Measurements from ENCODE around the gene TRAIP. TPM values are rescaled to one million over a fixed set of nuclear protein-coding genes. Genes with fewer than 3 reads are reported as not detected.

TRAIP gene
- total RNA-seq, 1 donor from 2014 or later: 2.6 TPM

- H3K27me3 ChIP-seq (ENCODE audit: control insufficient read depth in 3 of 3, insufficient read depth in 3 of 3, low read length in 3 of 3): no peaks in the 10 kb centered on the region
- H3K4me3 ChIP-seq (ENCODE audit: low read length in 3 of 3): no peak overlapping the region
- no peak overlapping the region for H3K9ac ChIP-seq (ENCODE audit: low read depth in 1 of 3, low read length in 3 of 3)
- no peaks in the 10 kb centered on the region for H3K4me1 ChIP-seq (ENCODE audit: control insufficient read depth in 3 of 3, insufficient read depth in 3 of 3, low read length in 3 of 3)
- no peaks in the 10 kb centered on the region for H3K9me3 ChIP-seq (ENCODE audit: control insufficient read depth in 3 of 3, low read length in 3 of 3)
- H3K36me3 ChIP-seq (ENCODE audit: control insufficient read depth in 3 of 3, insufficient read depth in 3 of 3, low read length in 3 of 3): no peaks in the 10 kb centered on the region
- no peak overlapping the region for H3K27ac ChIP-seq (ENCODE audit: low read depth, low read length)
Measured at GRCh38 chr3:49794926-49795905, 61.1 kb downstream of the TRAIP start.

- no peak overlapping the region for H3K4me3 ChIP-seq (ENCODE audit: low read length in 3 of 3)
- no peak overlapping the region for H3K9ac ChIP-seq (ENCODE audit: low read depth in 1 of 3, low read length in 3 of 3)
- no peaks in the 10 kb centered on the region for H3K4me1 ChIP-seq (ENCODE audit: control insufficient read depth in 3 of 3, insufficient read depth in 3 of 3, low read length in 3 of 3)
- H3K36me3 ChIP-seq (ENCODE audit: control insufficient read depth in 3 of 3, insufficient read depth in 3 of 3, low read length in 3 of 3): no peaks in the 10 kb centered on the region
- no peak overlapping the region for H3K27ac ChIP-seq (ENCODE audit: low read depth, low read length)
- H3K9me3 ChIP-seq (ENCODE audit: control insufficient read depth in 3 of 3, low read length in 3 of 3): no peaks in the 10 kb centered on the region
- no peaks in the 10 kb centered on the region for H3K27me3 ChIP-seq (ENCODE audit: control insufficient read depth in 3 of 3, insufficient read depth in 3 of 3, low read length in 3 of 3)
Measured at GRCh38 chr3:49794431-49794830, 61.9 kb downstream of the TRAIP start.

DNA sequence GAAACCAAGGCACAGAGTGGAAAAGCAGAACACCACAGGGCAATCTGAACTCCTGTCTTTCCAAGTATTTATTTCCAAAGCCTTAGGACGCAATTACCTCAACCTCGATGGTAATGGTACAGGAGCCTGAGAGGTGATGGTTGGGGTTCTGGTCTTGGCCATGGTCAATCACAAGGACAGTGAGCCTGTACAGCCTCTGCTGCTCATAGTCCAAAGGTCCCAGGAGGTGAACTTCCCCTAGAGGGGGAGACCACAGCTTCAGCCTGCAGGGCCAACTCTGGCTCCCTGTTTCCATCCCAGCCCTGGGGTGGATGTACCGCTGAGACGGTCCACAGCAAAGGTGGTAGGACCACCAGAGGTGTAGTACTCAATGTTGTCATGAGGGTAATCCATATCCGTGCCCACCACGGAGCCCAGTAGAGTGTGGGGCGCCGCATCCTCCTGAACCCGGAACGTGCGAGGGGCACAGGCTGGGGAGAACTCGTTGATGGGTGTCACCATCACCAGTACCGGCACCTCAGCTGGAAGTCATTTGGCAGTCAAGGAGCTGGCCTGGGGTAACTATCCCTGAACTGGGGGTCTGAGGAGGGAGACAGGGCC, 62.8 kb downstream of the TRAIP start:
- Histone ChIP-seq H3K27me3 (ENCODE audit: control insufficient read depth in 3 of 3, insufficient read depth in 3 of 3, low read length in 3 of 3) (no peaks in the 10 kb centered on the region), H3K4me1 (ENCODE audit: control insufficient read depth in 3 of 3, insufficient read depth in 3 of 3, low read length in 3 of 3) (no peaks in the 10 kb centered on the region), H3K27ac (ENCODE audit: low read depth, low read length) (no peak overlapping the region), H3K9ac (ENCODE audit: low read depth in 1 of 3, low read length in 3 of 3) (no peak overlapping the region), H3K4me3 (ENCODE audit: low read length in 3 of 3) (no peak overlapping the region), H3K36me3 (ENCODE audit: control insufficient read depth in 3 of 3, insufficient read depth in 3 of 3, low read length in 3 of 3) (no peaks in the 10 kb centered on the region), H3K9me3 (ENCODE audit: control insufficient read depth in 3 of 3, low read length in 3 of 3) (no peaks in the 10 kb centered on the region)

- H3K9me3 ChIP-seq (ENCODE audit: control insufficient read depth in 3 of 3, low read length in 3 of 3): no peaks in the 10 kb centered on the region
- H3K4me3 ChIP-seq (ENCODE audit: low read length in 3 of 3): no peak overlapping the region
- no peaks in the 10 kb centered on the region for H3K4me1 ChIP-seq (ENCODE audit: control insufficient read depth in 3 of 3, insufficient read depth in 3 of 3, low read length in 3 of 3)
- no peak overlapping the region for H3K9ac ChIP-seq (ENCODE audit: low read depth in 1 of 3, low read length in 3 of 3)
- H3K27ac ChIP-seq (ENCODE audit: low read depth, low read length): no peak overlapping the region
- H3K36me3 ChIP-seq (ENCODE audit: control insufficient read depth in 3 of 3, insufficient read depth in 3 of 3, low read length in 3 of 3): no peaks in the 10 kb centered on the region
- H3K27me3 ChIP-seq (ENCODE audit: control insufficient read depth in 3 of 3, insufficient read depth in 3 of 3, low read length in 3 of 3): no peaks in the 10 kb centered on the region
Measured at GRCh38 chr3:49792371-49793150, 63.8 kb downstream of the TRAIP start.

DNA sequence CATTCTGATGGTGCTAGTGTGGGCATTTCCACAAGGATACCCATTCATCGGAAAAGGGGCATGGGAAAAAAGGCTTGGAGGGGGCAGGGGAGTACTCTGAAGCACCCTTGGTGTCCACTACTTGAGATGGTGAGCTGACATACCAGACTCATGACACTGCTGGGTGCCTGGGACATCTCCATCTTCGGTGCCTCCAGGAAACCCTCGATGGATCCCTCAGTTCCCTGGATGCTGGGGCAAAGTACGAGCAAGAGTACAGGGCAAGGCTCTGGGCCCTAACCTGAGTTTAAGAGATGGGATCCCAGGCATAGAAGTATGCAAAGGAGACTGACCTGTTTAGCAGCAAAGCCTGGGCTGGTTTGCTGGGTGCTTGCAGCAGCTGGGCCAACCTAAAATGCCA, 64.8 kb downstream of the TRAIP start:
- Histone ChIP-seq H3K27me3 (ENCODE audit: control insufficient read depth in 3 of 3, insufficient read depth in 3 of 3, low read length in 3 of 3) (no peaks in the 10 kb centered on the region), H3K9me3 (ENCODE audit: control insufficient read depth in 3 of 3, low read length in 3 of 3) (no peaks in the 10 kb centered on the region), H3K27ac (ENCODE audit: low read depth, low read length) (no peak overlapping the region), H3K36me3 (ENCODE audit: control insufficient read depth in 3 of 3, insufficient read depth in 3 of 3, low read length in 3 of 3) (no peaks in the 10 kb centered on the region), H3K9ac (ENCODE audit: low read depth in 1 of 3, low read length in 3 of 3) (no peak overlapping the region), H3K4me3 (ENCODE audit: low read length in 3 of 3) (no peak overlapping the region), H3K4me1 (ENCODE audit: control insufficient read depth in 3 of 3, insufficient read depth in 3 of 3, low read length in 3 of 3) (peaks cover 6 to 9% (median 8%) of the 10 kb centered on the region in 3 donors)

- Histone ChIP-seq H3K36me3 (ENCODE audit: control insufficient read depth in 3 of 3, insufficient read depth in 3 of 3, low read length in 3 of 3) (peaks cover 0 to under 1% (median 0%) of the 10 kb centered on the region in 3 donors), H3K9me3 (ENCODE audit: control insufficient read depth in 3 of 3, low read length in 3 of 3) (no peaks in the 10 kb centered on the region), H3K4me1 (ENCODE audit: control insufficient read depth in 3 of 3, insufficient read depth in 3 of 3, low read length in 3 of 3) (peaks cover 6 to 9% (median 8%) of the 10 kb centered on the region in 3 donors), H3K27me3 (ENCODE audit: control insufficient read depth in 3 of 3, insufficient read depth in 3 of 3, low read length in 3 of 3) (no peaks in the 10 kb centered on the region), H3K4me3 (ENCODE audit: low read length in 3 of 3) (no peak overlapping the region), H3K9ac (ENCODE audit: low read depth in 1 of 3, low read length in 3 of 3) (no peak overlapping the region), H3K27ac (ENCODE audit: low read depth, low read length) (no peak overlapping the region)
Measured at GRCh38 chr3:49790626-49791411, 65.5 kb downstream of the TRAIP start.

DNA sequence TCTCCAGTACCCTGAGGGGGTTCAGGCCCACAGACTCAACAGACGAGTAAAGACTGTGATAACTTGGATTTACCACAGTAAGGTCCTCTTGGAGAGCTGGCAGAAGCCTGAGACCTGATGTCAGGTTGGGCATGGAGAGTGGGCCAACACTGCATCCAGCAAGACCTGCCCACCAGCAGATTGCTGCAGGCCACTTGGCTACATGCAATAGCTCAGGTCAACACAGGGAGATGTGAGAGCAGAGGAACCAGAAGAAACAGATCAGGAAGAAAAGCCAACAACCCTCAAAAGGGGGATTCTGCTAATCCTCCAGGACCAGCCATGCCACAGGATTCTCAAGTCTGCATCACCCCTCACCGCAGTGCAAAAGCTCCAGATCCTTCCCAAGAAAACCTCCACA, 68.3 kb downstream of the TRAIP start:
- Histone ChIP-seq H3K27ac (ENCODE audit: low read depth, low read length) (no peak overlapping the region), H3K9me3 (ENCODE audit: control insufficient read depth in 3 of 3, low read length in 3 of 3) (no peaks in the 10 kb centered on the region)

GRCh38 chr3:49787536-49787935, 68.8 kb downstream of the TRAIP start:
- Histone ChIP-seq H3K27ac (ENCODE audit: low read depth, low read length) (peak overlapping the region; percentile 89), H3K36me3 (ENCODE audit: control insufficient read depth in 3 of 3, insufficient read depth in 3 of 3, low read length in 3 of 3) (peaks cover 0 to 2% (median under 1%) of the 10 kb centered on the region in 3 donors), H3K4me1 (ENCODE audit: control insufficient read depth in 3 of 3, insufficient read depth in 3 of 3, low read length in 3 of 3) (peaks cover 14 to 21% (median 18%) of the 10 kb centered on the region in 3 donors), H3K9ac (ENCODE audit: low read depth in 1 of 3, low read length in 3 of 3) (no peak overlapping the region), H3K4me3 (ENCODE audit: low read length in 3 of 3) (no peak overlapping the region), H3K27me3 (ENCODE audit: control insufficient read depth in 3 of 3, insufficient read depth in 3 of 3, low read length in 3 of 3) (no peaks in the 10 kb centered on the region), H3K9me3 (ENCODE audit: control insufficient read depth in 3 of 3, low read length in 3 of 3) (no peaks in the 10 kb centered on the region)

More for the DNA sequence above, 68.3 kb downstream of the TRAIP start:
- Histone ChIP-seq H3K4me1 (ENCODE audit: control insufficient read depth in 3 of 3, insufficient read depth in 3 of 3, low read length in 3 of 3) (peaks cover 14 to 21% (median 18%) of the 10 kb centered on the region in 3 donors), H3K4me3 (ENCODE audit: low read length in 3 of 3) (no peak overlapping the region), H3K27me3 (ENCODE audit: control insufficient read depth in 3 of 3, insufficient read depth in 3 of 3, low read length in 3 of 3) (no peaks in the 10 kb centered on the region), H3K36me3 (ENCODE audit: control insufficient read depth in 3 of 3, insufficient read depth in 3 of 3, low read length in 3 of 3) (peaks cover 0 to 2% (median 0%) of the 10 kb centered on the region in 3 donors), H3K9ac (ENCODE audit: low read depth in 1 of 3, low read length in 3 of 3) (no peak overlapping the region)

GRCh38 chr3:49787182-49787464, 69.2 kb downstream of the TRAIP start:
- peaks cover 0 to 4% (median 2%) of the 10 kb centered on the region in 3 donors for H3K36me3 ChIP-seq (ENCODE audit: control insufficient read depth in 3 of 3, insufficient read depth in 3 of 3, low read length in 3 of 3)
- H3K4me1 ChIP-seq (ENCODE audit: control insufficient read depth in 3 of 3, insufficient read depth in 3 of 3, low read length in 3 of 3): peaks cover 14 to 21% (median 18%) of the 10 kb centered on the region in 3 donors
- H3K27me3 ChIP-seq (ENCODE audit: control insufficient read depth in 3 of 3, insufficient read depth in 3 of 3, low read length in 3 of 3): no peaks in the 10 kb centered on the region
- peak overlapping the region; percentile 64 to 77 (median 68) for H3K4me3 ChIP-seq (ENCODE audit: low read length in 3 of 3)
- no peaks in the 10 kb centered on the region for H3K9me3 ChIP-seq (ENCODE audit: control insufficient read depth in 3 of 3, low read length in 3 of 3)
- peak overlapping the region; percentile 89 for H3K27ac ChIP-seq (ENCODE audit: low read depth, low read length)
- peak overlapping the region; percentile 76 to 93 (median 82) for H3K9ac ChIP-seq (ENCODE audit: low read depth in 1 of 3, low read length in 3 of 3)
